HG02642 (cell line): Measurements from ENCODE around the gene LCTL.

ENCODE experiments used
- ATAC-seq: cut with Tn5 transposase; IDR thresholded peaks from one replicate; pipeline ENCODE4 v1.9.1; 2021; ENCODE audit warnings: mild to moderate bottlenecking; ENCODE audit not compliant: unreplicated experiment, poor library complexity

Gene LCTL

GRCh38 chr15:66565741-66566144 is at the start of gene LCTL:
Gene LCTL, minus strand, starts transcription at chr15:66565998. Its CDS starts 633 bp downstream, at chr15:66565365.
- ATAC-seq, result no peak

GRCh38 chr15:66614951-66615760 is 49.4 kb upstream of the LCTL start:
- ATAC-seq, result no peak

DNA sequence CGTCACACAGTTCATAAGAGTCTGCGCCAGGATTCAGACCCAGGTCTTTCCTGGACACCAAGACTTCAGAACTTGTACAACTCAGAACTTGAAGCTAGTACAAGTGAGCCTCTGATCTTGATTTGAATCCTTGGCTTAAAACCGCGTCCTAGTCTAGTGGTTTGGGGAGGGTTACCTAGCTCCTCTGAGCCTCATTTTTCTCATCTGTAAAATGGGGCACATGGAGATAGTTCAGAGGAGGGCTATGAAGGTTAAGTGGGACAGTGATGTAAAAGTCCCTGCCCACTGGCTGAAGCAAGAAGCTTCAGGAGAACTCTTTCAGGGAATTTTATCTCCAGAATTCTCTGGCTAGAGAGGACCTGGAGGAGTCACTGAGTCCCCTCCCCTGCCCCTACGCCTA is 48.7 kb upstream of the LCTL start:
- no peak for ATAC-seq

GRCh38 chr15:66613743-66614142 is 47.9 kb upstream of the LCTL start:
- ATAC-seq, result no peak

DNA sequence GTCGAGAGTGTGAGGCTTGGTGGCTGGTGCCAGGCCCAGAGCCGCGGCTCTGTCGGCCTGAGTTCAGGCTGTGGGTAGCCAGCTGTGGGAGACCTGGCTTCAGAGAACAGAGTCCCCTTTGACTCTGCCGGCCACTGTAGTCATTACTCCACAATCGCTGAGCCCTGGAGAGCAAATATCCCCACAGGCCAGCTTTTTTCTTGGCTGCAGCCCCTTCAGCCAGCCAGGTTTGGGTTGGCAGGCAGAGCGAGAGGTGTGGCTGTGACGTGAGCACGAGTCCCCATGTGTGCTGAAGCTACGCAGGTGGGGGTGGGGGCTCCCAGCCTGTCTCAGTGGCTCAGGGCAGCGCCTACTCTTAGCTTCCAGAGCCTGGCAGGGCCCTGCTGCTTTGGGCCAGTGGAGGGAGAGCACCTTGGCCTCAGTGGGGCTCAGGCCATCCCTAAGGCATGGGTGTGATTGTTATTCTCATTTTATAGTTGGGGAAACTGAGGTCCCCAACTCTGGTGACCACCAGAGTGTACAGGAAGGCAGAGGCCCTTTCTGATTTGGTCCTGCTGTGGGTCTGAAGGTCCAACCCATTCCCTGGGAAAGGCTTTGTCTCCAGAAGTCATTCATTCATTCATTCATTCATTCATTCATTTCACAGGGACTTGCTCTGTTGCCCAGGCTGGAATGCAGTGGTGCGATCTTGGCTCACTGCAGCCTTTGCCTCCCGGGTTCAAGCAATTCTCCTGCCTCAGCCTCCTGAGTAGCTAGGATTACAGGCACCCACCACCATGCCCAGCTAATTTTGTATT is 45.7 kb upstream of the LCTL start:
- no peak for ATAC-seq

DNA sequence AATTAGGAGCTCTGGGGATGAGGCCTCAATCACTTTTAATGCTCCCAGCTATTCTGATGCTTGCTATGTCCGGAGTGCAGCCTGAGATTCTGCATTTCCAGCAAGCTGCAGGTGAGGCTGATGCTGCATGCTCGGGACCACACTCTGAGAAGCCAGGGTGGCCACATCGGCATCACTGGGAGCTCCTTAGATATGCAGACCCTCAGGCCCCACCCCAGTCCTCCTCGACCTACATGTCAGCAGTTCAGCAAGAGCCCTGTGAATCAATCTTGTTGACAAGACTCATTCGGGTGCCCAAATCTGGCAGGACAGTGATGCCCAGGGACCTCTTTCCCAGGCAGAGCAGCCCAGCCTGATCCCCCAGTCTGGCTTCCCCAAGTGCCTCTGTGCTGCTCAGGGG is 44.1 kb upstream of the LCTL start:
- ATAC-seq, result no peak

DNA sequence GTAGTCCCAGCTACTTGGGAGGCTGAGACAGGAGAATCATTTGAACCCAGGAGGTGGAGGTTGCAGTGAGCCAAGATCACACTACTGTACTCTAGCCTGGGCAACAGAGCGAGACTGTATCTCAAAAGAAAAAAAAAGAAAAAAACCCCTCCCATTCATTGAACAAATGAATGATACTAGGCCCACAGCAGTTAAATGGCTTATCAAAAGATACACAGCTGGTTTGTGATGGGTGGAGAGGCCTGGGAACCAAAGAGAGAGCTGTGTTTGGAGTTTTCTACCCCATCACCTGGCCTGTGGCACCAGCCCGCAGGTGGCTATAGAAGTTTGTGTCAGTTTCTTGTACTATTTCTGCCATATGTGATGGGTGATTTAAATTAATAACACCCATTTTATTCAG is 43.1 kb upstream of the LCTL start:
- no peak for ATAC-seq

DNA sequence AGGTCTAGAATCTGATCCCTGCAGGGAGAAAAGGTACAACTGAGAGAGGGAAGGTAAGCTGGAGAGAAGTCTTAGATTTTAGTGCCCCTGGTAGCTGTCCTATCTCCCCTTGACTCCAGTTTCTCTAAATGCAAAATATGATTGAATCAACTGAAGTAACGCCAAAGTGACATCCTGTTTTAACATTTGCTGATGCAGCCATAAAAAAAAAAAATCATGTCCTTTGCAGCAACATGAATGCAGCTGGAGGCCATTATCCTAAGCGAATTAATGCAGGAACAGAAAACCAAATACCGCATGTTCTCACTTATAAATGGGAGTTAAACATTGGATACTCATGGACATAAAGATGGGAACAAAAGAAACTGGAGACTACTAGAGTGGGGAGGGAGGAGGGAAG is 42.4 kb upstream of the LCTL start:
- no peak for ATAC-seq

DNA sequence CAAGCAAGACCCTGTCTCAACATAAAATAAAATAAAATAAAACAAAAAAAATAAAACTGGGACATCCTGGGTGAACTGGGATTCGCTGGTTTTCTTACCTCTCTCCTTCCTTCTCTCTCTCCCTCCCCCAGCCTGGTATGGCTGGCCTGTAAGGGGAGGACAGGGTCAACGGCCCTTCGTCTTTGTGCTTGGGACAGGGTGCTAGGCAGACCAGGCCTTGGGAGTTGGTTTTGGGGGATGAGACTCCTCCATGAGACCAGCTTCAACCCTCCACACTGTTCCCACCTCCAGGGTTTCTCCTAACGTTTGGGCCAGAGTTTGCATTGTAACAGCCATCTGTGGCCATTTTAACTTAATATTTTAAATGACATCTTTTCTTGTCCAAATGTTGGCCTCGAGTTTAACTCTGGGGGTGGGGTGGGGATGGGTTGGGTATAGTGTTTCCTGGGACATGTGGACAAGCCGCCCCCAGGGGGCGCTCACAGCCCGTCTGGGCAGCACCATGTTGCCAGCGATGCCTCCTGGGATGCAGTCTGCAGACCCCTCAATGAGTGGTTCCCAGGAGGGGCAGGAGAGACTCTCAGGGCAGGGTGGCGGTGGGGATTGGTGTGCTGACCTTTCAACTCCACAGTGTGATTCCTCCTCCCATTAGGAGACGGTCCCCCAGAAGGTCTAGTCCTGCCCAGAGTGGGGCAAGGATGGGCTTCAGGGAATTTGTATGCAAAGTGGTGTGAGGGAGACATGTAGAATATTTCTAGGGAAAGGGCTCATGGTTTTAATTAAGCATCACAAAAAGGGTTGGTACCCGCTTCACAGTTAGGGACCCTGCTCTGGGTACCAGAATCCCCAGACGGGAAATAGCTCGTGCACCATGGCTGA is 37.7 kb upstream of the LCTL start:
- ATAC-seq, result no peak

- ATAC-seq, result no peak
Measured at GRCh38 chr15:66601521-66601920, 35.7 kb upstream of the LCTL start.

- ATAC-seq, result no peak
Measured at GRCh38 chr15:66600240-66600627, 34.4 kb upstream of the LCTL start.

- no peak for ATAC-seq
Measured at GRCh38 chr15:66599536-66600239, 33.9 kb upstream of the LCTL start.

GRCh38 chr15:66598095-66598815 is 32.5 kb upstream of the LCTL start:
- ATAC-seq, result no peak

GRCh38 chr15:66595931-66596545 is 30.2 kb upstream of the LCTL start:
- ATAC-seq, result no peak

GRCh38 chr15:66595332-66595731 is 29.5 kb upstream of the LCTL start:
- no peak for ATAC-seq

GRCh38 chr15:66594836-66595235 is 29.0 kb upstream of the LCTL start:
- no peak for ATAC-seq

DNA sequence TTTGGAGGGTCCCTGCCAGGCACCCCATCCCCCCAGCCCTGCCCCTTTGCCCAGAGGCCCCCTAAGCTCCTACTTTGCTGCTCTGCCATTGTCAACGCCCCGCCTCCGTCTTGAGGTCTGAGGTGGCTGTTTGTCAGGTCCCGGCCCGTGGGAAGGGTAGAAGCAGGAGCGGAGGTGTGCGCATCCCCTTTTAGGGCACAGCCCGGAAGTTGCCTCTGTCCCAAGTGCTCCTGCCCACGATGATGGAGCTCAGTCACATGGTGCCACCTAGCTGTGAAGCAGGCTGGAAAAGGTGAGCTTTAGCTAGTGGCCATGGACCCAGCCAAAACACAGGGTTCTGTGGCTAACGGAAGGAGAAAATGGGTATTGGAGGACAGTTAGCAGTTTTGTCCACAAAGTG is 28.5 kb upstream of the LCTL start:
- ATAC-seq, result no peak

DNA sequence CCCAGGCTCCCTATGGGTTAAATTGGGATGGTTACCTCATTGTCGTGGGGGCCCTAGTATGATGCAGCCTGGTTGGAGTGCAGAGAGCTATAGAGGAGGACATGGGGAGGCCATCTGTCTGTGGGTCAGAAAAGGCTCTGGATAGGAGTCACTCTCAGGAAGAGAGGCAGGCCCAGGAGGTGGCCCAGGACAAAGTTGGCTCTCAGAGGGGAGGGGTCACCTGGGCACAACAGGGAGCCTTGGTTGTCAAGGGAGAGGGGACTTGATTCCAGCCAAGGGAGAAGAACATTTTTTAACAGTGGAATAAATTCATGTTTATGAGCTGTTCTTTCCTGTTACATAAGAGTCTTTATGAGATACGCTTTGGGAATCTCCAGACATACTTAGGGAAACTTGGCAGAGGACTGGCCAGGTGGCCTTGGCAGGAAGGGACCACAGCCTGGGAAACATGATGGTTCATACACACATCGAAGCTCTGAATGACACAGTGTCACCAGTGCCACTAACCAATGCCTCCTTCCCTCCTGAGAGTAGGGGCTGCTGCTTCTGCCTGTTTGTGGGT is 27.5 kb upstream of the LCTL start:
- no peak for ATAC-seq
